Activated T-helper 2 cell treated with anti-CD3 and anti-CD28 coated beads, Interferon-gamma antibody, Interleukin-2, Interleukin-4, amounts not matched to agents 10 μg/mL and 5 μg/mL and 100 μg/mL, durations not matched to agents 14 hours and 24 hours and 36 hours (primary cell): Measurements from ENCODE around the gene LIN9. TPM values are rescaled to one million over a fixed set of nuclear protein-coding genes. Genes with fewer than 3 reads are reported as not detected.
"Not testable (repeated sequence)": the region's sequence is repeated elsewhere in the genome, so short reads cannot be mapped to it uniquely, and the experiment has no call there.

ENCODE experiments used
- DNase-seq: peaks from one replicate; pipeline ENCODE4 v3.0.0; 2021; ENCODE audit warnings: low spot score
- H3K27ac Mint-ChIP-seq: one replicate; pipeline ENCODE4 v1.8.0; 2021; ENCODE audit warnings: mixed read lengths
- H3K27me3 Mint-ChIP-seq: one replicate; pipeline ENCODE4 v1.8.0; 2021; ENCODE audit warnings: low read depth, mixed read lengths
- H3K36me3 Mint-ChIP-seq: one replicate; pipeline ENCODE4 v1.8.0; 2021; ENCODE audit warnings: low read depth, mixed read lengths
- H3K4me1 Mint-ChIP-seq: one replicate; pipeline ENCODE4 v1.8.0; 2021; ENCODE audit warnings: low read depth, mixed read lengths
- H3K4me3 Mint-ChIP-seq: one replicate; pipeline ENCODE4 v1.8.0; 2021; ENCODE audit warnings: low read depth, mild to moderate bottlenecking, moderate library complexity, mixed read lengths
- H3K9me3 Mint-ChIP-seq: one replicate; pipeline ENCODE4 v1.8.0; 2021; ENCODE audit warnings: mixed read lengths
- intact Hi-C: fragments of 100-400 bp; cut with micrococcal nuclease; formaldehyde crosslinking; loops from one replicate; pipeline ENCODE4 v1.15.1; 2023
- total RNA-seq: library from RNA; stranded (reverse); gene quantifications from 2 replicates; pipeline ENCODE4 v1.2.3, GENCODE V29; 2022

The LIN9 gene
- total RNA-seq, 1 donor from 2014 or later, result 12.7 TPM

DNA sequence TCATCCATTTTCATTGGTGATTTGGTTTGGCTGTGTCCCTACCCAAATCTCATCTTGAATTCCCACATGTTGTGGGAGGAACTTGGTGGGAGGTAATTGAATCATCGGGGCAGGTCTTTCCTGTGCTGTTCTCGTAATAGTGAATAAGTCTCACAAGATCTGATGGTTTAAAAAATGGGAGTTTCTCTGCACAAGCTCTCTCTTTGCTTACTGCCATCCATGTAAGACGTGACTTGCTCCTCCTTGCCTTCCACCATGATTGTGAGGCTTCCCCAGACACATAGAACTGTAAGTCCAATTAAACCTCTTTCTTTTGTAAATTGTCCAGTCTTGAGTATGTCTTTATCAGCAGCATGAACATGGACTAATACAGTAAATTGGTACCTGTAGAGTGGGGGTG lies 31.1 kb upstream of the LIN9 start:
- H3K4me1 Mint-ChIP-seq, intact Hi-C loops, H3K27ac Mint-ChIP-seq, DNase-seq, H3K27me3 Mint-ChIP-seq, H3K36me3 Mint-ChIP-seq, H3K4me3 Mint-ChIP-seq: not testable (repeated sequence)
- H3K9me3 Mint-ChIP-seq, result peaks cover 14% of the 10 kb centered on the region

GRCh38 chr1:226337276-226337875 lies 28.4 kb upstream of the LIN9 start:
- Mint-ChIP-seq H3K9me3 (peaks cover 14% of the 10 kb centered on the region), H3K27me3 (peaks cover 2% of the 10 kb centered on the region), H3K36me3 (no peaks in the 10 kb centered on the region), H3K27ac (no peak overlapping the region), H3K4me3 (no peak overlapping the region), H3K4me1 (peaks cover 5% of the 10 kb centered on the region)
- DNase-seq, result no peak
- intact Hi-C loops, result loop anchor here (10.0 kb wide), 1 partner anchor 273 kb away; the partner anchor contains the start of gene H3-3A

DNA sequence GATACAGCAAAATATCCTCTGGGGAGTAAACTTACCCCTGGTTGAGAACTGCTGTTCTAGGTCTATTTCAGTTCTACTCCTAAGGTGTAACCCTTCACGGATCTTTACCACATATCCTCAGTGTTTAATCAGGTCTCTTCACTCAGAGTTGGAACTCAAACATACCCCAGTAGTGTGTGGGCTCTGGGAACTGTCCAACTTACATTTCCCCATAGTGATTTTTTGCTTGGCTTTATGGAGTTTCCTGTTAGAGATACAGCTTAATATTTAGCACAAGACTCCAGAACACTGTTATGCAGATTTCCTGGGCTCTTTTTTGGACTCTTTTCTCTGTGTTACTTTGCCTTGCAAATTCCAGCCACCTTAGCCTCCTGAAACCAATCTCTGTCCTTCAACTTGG lies 26.7 kb upstream of the LIN9 start:
- peaks cover 2% of the 10 kb centered on the region for H3K27me3 Mint-ChIP-seq
- no peak for DNase-seq
- intact Hi-C loops, result loop anchor here (10.0 kb wide), 1 partner anchor 271 kb away; the partner anchor contains the start of gene H3-3A
- peaks cover 6% of the 10 kb centered on the region for H3K9me3 Mint-ChIP-seq
- H3K27ac Mint-ChIP-seq, result no peak overlapping the region
- H3K4me1 Mint-ChIP-seq, result peaks cover 5% of the 10 kb centered on the region
- no peak overlapping the region for H3K4me3 Mint-ChIP-seq
- no peaks in the 10 kb centered on the region for H3K36me3 Mint-ChIP-seq

- DNase-seq, result no peak
- no peaks in the 10 kb centered on the region for H3K9me3 Mint-ChIP-seq
- H3K27me3 Mint-ChIP-seq, result no peaks in the 10 kb centered on the region
- H3K36me3 Mint-ChIP-seq, result no peaks in the 10 kb centered on the region
- peaks cover 7% of the 10 kb centered on the region for H3K4me1 Mint-ChIP-seq
- no peak overlapping the region for H3K27ac Mint-ChIP-seq
- peak overlapping the region; percentile 11 for H3K4me3 Mint-ChIP-seq
- intact Hi-C loops, result loop anchor here (2.0 to 10.0 kb wide), 4 partner anchors 24 to 268 kb away; partner anchors contain the start of genes H3-3A and LIN9
Measured at GRCh38 chr1:226332947-226333346, 24.0 kb upstream of the LIN9 start.

GRCh38 chr1:226329237-226329636 lies 20.3 kb upstream of the LIN9 start:
- peaks cover 3% of the 10 kb centered on the region for H3K27me3 Mint-ChIP-seq
- intact Hi-C loops, result no loop called here
- no peak for DNase-seq
- no peaks in the 10 kb centered on the region for H3K9me3 Mint-ChIP-seq
- no peak overlapping the region for H3K27ac Mint-ChIP-seq
- no peak overlapping the region for H3K4me3 Mint-ChIP-seq
- H3K36me3 Mint-ChIP-seq, result no peaks in the 10 kb centered on the region
- H3K4me1 Mint-ChIP-seq, result peaks cover 18% of the 10 kb centered on the region

GRCh38 chr1:226327761-226328162 lies 18.8 kb upstream of the LIN9 start:
- no peaks in the 10 kb centered on the region for H3K36me3 Mint-ChIP-seq
- no peaks in the 10 kb centered on the region for H3K9me3 Mint-ChIP-seq
- peaks cover 13% of the 10 kb centered on the region for H3K4me1 Mint-ChIP-seq
- H3K27me3 Mint-ChIP-seq, result peaks cover 7% of the 10 kb centered on the region
- H3K27ac Mint-ChIP-seq, result no peak overlapping the region
- no peak overlapping the region for H3K4me3 Mint-ChIP-seq
- intact Hi-C loops, result no loop called here
- no peak for DNase-seq

GRCh38 chr1:226325178-226325577 lies 16.2 kb upstream of the LIN9 start:
- H3K36me3 Mint-ChIP-seq, result no peaks in the 10 kb centered on the region
- H3K27ac Mint-ChIP-seq, result no peak overlapping the region
- H3K4me1 Mint-ChIP-seq, result peaks cover 13% of the 10 kb centered on the region
- DNase-seq, result no peak
- no peak overlapping the region for H3K4me3 Mint-ChIP-seq
- no peaks in the 10 kb centered on the region for H3K9me3 Mint-ChIP-seq
- peaks cover 9% of the 10 kb centered on the region for H3K27me3 Mint-ChIP-seq
- intact Hi-C loops, result no loop called here

DNA sequence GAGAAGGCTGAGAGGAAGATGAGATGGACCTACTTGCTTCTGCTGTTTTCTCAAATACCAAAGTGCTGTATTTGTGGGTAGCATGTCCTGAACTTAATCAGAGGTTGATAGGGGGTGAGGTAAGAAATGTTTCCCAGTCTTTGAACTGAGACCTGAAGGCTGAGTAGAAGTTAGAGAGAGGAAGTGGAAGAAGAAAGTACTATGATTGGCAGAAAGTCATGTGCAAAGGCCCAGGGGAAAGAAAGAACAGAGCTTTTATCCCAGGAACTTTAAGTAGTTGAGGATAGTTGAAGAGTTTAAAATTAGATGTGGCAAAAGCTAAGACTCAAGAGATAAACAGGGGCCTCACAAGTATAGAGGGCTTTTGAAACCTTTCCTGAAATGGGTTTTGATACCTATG lies 15.5 kb upstream of the LIN9 start:
- Mint-ChIP-seq H3K36me3 (no peaks in the 10 kb centered on the region), H3K4me3 (no peak overlapping the region), H3K9me3 (no peaks in the 10 kb centered on the region), H3K27me3 (peaks cover 9% of the 10 kb centered on the region), H3K27ac (no peak overlapping the region), H3K4me1 (peaks cover 13% of the 10 kb centered on the region)
- intact Hi-C loops, result no loop called here
- no peak for DNase-seq

GRCh38 chr1:226322986-226323385 lies 14.0 kb upstream of the LIN9 start:
- Mint-ChIP-seq H3K36me3 (no peaks in the 10 kb centered on the region), H3K27ac (no peak overlapping the region), H3K4me3 (no peak overlapping the region), H3K4me1 (peaks cover 12% of the 10 kb centered on the region), H3K9me3 (no peaks in the 10 kb centered on the region), H3K27me3 (peaks cover 9% of the 10 kb centered on the region)
- intact Hi-C loops, result no loop called here
- no peak for DNase-seq

DNA sequence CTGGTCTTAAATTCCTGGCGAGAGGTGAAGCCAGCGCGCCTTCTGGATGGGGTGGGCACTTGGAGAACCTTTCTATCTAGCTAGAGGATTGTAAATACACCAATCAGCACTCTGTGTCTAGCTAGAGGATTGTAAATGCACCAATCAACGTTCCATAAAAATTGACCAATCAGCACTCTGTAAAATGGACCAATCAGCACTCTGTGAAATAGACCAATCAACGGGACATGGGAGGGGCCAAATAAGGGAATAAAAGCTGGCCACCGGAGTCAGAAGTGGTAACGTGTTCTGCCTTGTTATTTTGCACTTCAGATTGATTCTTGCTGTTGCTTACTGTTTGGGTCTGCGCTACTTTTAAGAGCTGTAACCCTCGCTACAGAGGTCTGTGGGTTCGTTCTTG lies 12.0 kb upstream of the LIN9 start:
- Mint-ChIP-seq H3K9me3 (no peaks in the 10 kb centered on the region), H3K27me3 (peaks cover 15% of the 10 kb centered on the region), H3K27ac (no peak overlapping the region), H3K36me3 (no peaks in the 10 kb centered on the region), H3K4me3 (no peak overlapping the region), H3K4me1 (no peaks in the 10 kb centered on the region)
- DNase-seq, result no peak
- intact Hi-C loops, result no loop called here

DNA sequence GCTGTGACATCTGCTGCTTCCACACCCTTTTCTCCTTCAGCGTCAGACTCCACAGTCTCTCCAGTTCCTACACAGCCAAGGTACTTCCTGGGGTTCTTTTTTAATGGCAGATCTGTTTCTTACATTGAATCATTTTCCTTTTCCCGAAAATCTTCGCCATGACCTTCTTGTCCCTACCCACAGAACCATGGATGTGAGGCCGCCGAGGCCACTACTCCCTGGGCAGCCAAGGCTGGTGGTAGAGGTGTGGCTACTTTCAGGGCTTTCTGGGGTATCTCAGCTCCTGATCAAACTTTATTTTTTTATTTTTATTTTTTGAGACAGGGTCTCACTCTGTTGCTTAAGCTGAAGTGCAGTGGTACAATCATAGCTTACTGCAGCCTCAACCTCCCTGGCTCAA lies 9.5 kb upstream of the LIN9 start:
- H3K9me3 Mint-ChIP-seq, result peaks cover 5% of the 10 kb centered on the region
- H3K27me3 Mint-ChIP-seq, result peaks cover 30% of the 10 kb centered on the region
- intact Hi-C loops, result no loop called here
- no peak for DNase-seq
- no peak overlapping the region for H3K27ac Mint-ChIP-seq
- H3K36me3 Mint-ChIP-seq, result no peaks in the 10 kb centered on the region
- no peak overlapping the region for H3K4me3 Mint-ChIP-seq
- H3K4me1 Mint-ChIP-seq, result peaks cover 3% of the 10 kb centered on the region

DNA sequence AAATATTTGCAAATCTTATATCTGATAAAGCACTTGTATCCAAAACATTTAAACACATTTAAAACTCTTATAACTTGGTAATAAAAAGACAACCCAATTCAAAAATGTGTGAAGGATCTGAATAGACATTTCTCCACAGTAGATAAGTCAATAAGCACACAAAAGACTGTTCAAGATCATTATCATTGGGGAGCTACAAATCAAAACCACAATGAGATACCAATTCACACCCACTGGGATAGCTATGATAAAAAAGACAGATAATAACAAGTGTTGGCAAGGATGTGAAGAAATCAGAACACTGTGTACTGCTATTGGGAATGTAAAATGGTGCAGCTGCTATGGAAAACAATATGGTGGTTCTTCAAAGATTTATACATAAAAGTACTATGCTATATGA lies 5.1 kb upstream of the LIN9 start:
- peaks cover 16% of the 10 kb centered on the region for H3K4me1 Mint-ChIP-seq
- H3K4me3 Mint-ChIP-seq, result no peak overlapping the region
- no peaks in the 10 kb centered on the region for H3K36me3 Mint-ChIP-seq
- H3K27me3 Mint-ChIP-seq, result peaks cover 43% of the 10 kb centered on the region
- intact Hi-C loops, result no loop called here
- no peak overlapping the region for H3K27ac Mint-ChIP-seq
- peaks cover 5% of the 10 kb centered on the region for H3K9me3 Mint-ChIP-seq
- no peak for DNase-seq

GRCh38 chr1:226312065-226312464 lies 3.1 kb upstream of the LIN9 start:
- no peak overlapping the region for H3K27ac Mint-ChIP-seq
- peaks cover 43% of the 10 kb centered on the region for H3K27me3 Mint-ChIP-seq
- peaks cover 21% of the 10 kb centered on the region for H3K4me1 Mint-ChIP-seq
- peaks cover 5% of the 10 kb centered on the region for H3K9me3 Mint-ChIP-seq
- no peak overlapping the region for H3K4me3 Mint-ChIP-seq
- H3K36me3 Mint-ChIP-seq, result no peaks in the 10 kb centered on the region
- intact Hi-C loops, result no loop called here
- DNase-seq, result no peak

DNA sequence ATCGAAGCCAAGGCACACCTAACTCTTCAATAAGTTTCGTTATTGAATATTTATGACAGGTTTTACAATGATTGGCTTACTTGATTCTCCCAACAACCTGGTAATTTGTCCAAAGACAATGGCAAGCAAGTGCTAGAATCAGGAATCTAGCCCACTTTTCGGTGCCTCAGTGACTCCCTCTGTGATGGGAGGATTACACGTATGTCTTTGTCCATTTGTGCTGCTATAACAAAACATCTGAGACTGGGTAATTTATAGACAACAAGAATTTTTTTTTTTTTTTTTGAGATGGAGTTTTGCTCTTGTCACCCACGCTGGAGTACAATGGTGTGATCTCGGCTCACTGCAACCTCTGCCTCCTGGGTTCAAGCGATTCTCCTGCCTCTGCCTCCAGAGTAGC lies 2.4 kb upstream of the LIN9 start:
- H3K36me3 Mint-ChIP-seq, result no peaks in the 10 kb centered on the region
- intact Hi-C loops, result no loop called here
- no peak for DNase-seq
- H3K4me3 Mint-ChIP-seq, result no peak overlapping the region
- no peak overlapping the region for H3K27ac Mint-ChIP-seq
- H3K4me1 Mint-ChIP-seq, result peaks cover 23% of the 10 kb centered on the region
- peaks cover 41% of the 10 kb centered on the region for H3K27me3 Mint-ChIP-seq
- peaks cover 5% of the 10 kb centered on the region for H3K9me3 Mint-ChIP-seq
